Mesothelial cell of epicardium (in vitro differentiated cells): ENCODE measurements around the gene COX6B1. TPM values are rescaled to one million over a fixed set of nuclear protein-coding genes. Genes with fewer than 3 reads are reported as not detected.
"Not testable (repeated sequence)": the region's sequence is repeated elsewhere in the genome, so short reads cannot be mapped to it uniquely, and the experiment has no call there.

ENCODE experiments used
- DNase-seq, 2 experiments: peaks; one replicate each; pipeline ENCODE4 v3.0.0; 2021; ENCODE audit warnings: low spot score in 2 of 2; ENCODE audit not compliant: unreplicated experiment in 2 of 2
- H3K27ac Mint-ChIP-seq: 2 replicates; pipeline ENCODE4 v1.8.0; 2021; ENCODE audit warnings: mixed read lengths
- H3K27me3 Mint-ChIP-seq: 2 replicates; pipeline ENCODE4 v1.8.0; 2021; ENCODE audit warnings: low read depth, mixed read lengths
- H3K36me3 Mint-ChIP-seq: 2 replicates; pipeline ENCODE4 v1.8.0; 2021; ENCODE audit warnings: mixed read lengths
- H3K4me1 Mint-ChIP-seq: 2 replicates; pipeline ENCODE4 v1.8.0; 2021; ENCODE audit warnings: mixed read lengths
- H3K4me3 Mint-ChIP-seq: 2 replicates; pipeline ENCODE4 v1.8.0; 2021; ENCODE audit warnings: mild to moderate bottlenecking, moderate library complexity, mixed read lengths
- H3K9me3 Mint-ChIP-seq: 2 replicates; pipeline ENCODE4 v1.8.0; 2021; ENCODE audit warnings: mixed read lengths
- total RNA-seq: library from RNA; stranded (reverse); gene quantifications from 3 replicates; pipeline ENCODE4 v1.2.1, GENCODE V29; 2021
- TF ChIP-seq, protein P1 (sequence below): fragments of 200-600 bp; sonication (generic); IDR thresholded peaks from one replicate; pipeline ENCODE4 v1.5.0; 2021; ENCODE audit warnings: antibody characterized with exemption; ENCODE audit not compliant: unreplicated experiment

COX6B1 gene
- total RNA-seq, 1 donor from 2014 or later, result 284 TPM

DNA sequence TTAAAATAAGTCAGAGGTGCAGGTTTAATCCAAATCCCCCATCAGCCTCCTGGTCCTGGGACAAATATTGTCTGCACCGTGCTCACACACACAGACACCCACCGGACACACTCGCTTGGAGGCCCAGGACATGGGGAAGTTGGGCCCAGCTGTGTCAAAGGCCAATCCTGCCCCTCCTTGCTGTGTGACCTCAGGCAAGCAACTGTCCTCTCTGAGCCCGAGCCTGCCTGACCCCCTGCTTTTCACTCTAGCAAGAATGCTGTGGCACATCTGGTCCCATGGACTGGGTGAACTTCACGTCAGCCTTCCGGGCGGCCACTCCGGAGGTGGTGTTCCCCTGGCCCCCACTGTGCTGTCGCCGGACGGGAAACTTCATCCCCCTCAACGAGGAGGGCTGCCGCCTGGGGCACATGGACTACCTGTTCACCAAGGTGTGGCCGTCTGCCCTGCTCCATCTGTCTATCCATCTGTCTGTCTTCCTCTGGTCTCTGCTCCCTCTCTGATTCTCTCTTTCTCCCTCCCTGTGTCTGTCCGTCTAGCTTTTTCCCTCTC, 27.5 kb downstream of the COX6B1 start:
- Mint-ChIP-seq H3K27me3 (peaks cover 48% of the 10 kb centered on the region), H3K36me3 (no peaks in the 10 kb centered on the region)
- TF ChIP-seq, protein P1, sequence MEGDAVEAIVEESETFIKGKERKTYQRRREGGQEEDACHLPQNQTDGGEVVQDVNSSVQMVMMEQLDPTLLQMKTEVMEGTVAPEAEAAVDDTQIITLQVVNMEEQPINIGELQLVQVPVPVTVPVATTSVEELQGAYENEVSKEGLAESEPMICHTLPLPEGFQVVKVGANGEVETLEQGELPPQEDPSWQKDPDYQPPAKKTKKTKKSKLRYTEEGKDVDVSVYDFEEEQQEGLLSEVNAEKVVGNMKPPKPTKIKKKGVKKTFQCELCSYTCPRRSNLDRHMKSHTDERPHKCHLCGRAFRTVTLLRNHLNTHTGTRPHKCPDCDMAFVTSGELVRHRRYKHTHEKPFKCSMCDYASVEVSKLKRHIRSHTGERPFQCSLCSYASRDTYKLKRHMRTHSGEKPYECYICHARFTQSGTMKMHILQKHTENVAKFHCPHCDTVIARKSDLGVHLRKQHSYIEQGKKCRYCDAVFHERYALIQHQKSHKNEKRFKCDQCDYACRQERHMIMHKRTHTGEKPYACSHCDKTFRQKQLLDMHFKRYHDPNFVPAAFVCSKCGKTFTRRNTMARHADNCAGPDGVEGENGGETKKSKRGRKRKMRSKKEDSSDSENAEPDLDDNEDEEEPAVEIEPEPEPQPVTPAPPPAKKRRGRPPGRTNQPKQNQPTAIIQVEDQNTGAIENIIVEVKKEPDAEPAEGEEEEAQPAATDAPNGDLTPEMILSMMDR, result no peak

DNA sequence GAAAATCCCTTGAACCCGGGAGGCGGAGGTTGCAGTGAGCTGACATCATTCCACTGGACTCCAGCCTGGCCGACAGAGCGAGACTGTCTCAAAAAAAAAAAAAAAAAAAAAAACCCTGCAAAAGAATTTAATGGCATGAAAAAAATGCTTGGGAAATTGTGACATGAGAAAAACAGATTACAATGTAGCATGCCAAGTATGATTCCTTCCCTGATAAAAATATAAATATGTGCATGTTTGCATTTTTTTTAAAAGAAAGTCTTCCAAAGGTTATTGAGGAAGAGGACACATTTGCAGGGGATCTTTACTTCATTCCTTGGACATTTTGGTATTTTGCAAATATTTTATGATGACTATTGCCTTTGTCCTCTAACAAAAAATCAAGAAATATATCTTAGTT, 41.7 kb downstream of the COX6B1 start:
- H3K27me3 Mint-ChIP-seq, result no peaks in the 10 kb centered on the region
- no peak overlapping the region for H3K4me3 Mint-ChIP-seq
- no peaks in the 10 kb centered on the region for H3K36me3 Mint-ChIP-seq
- peaks cover 11% of the 10 kb centered on the region for H3K4me1 Mint-ChIP-seq
- no peak for DNase-seq
- TF ChIP-seq, protein P1, result no peak
- H3K27ac Mint-ChIP-seq, result no peak overlapping the region
- H3K9me3 Mint-ChIP-seq, result no peaks in the 10 kb centered on the region

More for the DNA sequence above, 27.5 kb downstream of the COX6B1 start:
- Mint-ChIP-seq H3K4me3 (no peak overlapping the region), H3K27ac (no peak overlapping the region), H3K9me3 (no peaks in the 10 kb centered on the region), H3K4me1 (peaks cover 3% of the 10 kb centered on the region)
- no peak for DNase-seq

DNA sequence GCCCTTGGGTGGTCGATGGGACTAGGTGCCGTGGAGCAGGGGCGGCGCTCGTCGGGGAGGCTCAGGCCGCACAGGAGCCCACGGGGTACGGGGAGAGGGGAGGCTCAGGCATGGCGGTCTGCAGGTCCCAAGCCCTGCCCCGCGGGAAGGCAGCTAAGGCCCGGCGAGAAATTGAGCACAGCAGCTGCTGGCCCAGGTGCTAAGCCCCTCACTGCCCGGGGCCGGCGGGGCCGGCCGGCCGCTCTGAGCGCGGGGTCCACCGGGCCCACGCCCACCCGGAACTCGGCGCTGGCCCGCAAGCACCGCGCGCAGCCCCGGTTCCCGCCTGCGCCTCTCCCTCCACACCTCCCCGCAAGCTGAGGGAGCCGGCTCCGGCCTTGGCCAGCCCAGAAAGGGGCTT, 43.0 kb downstream of the COX6B1 start:
- H3K27me3 Mint-ChIP-seq, DNase-seq, H3K36me3 Mint-ChIP-seq, H3K27ac Mint-ChIP-seq, H3K9me3 Mint-ChIP-seq, H3K4me3 Mint-ChIP-seq: not testable (repeated sequence)
- peaks cover 11% of the 10 kb centered on the region for H3K4me1 Mint-ChIP-seq

DNA sequence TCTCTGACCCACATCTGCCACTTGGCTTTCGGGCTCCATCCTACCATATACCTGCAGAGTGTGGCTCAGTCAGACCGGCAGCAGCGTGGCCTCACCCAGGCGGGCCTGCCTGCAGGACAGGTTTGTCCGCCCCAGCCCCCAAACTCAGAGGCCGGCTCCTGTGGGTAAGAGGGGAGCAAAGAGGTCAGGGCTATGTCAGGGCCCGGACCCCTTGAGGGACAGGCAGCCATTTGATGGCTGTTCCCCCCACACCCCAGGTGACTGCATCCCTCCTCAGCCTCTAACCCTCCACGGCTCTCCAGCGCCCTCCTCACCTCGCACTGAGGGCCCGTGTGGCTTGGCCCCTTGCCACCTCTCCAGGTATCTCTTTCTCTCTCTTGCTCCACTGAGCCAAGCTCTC, 43.9 kb downstream of the COX6B1 start:
- TF ChIP-seq, protein P1, result no peak
- Mint-ChIP-seq H3K27me3 (no peaks in the 10 kb centered on the region), H3K36me3 (no peaks in the 10 kb centered on the region), H3K4me1 (peaks cover 11% of the 10 kb centered on the region), H3K27ac (no peak overlapping the region), H3K9me3 (no peaks in the 10 kb centered on the region), H3K4me3 (no peak overlapping the region)
- no peak for DNase-seq

DNA sequence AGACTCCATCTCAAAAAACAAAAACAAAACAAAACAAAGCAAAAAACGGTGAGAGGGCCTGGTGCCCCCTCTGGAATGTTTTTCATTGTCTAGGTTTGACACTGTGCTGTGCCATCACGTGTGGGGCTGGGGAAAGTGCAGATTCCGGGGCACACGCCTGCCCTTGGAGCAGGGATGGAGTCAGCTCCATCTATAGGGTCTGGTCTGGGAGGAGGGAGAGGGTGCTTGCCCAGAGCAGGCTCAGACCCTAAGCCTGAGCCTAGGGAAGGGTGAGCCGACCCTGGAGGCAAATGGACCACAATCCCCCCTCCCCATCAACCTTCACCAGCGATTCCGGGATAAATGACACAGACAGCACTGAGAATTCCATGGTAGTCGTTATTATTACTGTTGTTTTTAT, 45.3 kb downstream of the COX6B1 start:
- no peak for DNase-seq
- TF ChIP-seq, protein P1, result no peak
- Mint-ChIP-seq H3K9me3 (no peaks in the 10 kb centered on the region), H3K27me3 (no peaks in the 10 kb centered on the region), H3K4me1 (peaks cover 11% of the 10 kb centered on the region), H3K36me3 (no peaks in the 10 kb centered on the region), H3K4me3 (no peak overlapping the region), H3K27ac (no peak overlapping the region)

DNA sequence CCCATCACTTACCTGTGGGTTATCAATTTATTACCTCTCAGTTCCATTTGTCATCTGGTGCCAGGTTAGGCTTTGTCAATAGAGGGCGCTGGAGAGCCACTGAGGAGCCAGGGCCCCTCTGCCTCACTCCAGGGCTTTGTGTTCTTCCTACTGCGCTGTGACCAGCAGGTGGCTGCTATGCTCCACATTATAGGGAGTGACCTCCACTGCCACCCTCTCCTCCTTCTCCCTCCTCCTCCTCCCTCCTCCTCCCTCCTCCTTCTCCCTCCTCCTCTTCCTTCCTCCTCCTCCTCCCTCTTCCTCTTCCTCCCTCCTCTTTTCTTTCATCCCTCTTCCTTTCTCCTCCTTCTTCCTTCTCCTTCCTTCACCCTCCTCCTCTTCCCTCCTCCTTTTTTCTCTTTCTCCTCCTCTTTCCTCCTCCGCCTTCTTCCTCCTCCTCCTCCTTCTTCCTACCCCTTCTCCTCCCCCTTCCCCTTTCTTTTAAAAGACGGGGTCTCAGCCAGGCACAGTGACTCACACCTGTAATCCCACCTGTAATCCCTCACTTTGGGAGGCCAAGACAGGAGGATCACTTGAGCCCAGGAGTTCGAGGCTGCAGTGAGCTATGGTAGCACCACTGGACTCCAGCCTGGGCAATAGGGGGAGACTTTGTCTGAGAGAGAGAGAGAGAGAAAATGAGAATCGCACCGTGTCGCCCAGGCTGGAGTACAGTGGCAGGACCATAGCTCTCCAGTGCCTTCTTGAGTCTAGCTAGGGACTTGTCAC, 45.9 kb downstream of the COX6B1 start:
- H3K9me3 Mint-ChIP-seq, result no peaks in the 10 kb centered on the region
- H3K4me3 Mint-ChIP-seq, result no peak overlapping the region
- no peaks in the 10 kb centered on the region for H3K27me3 Mint-ChIP-seq
- peak; percentile 64 to 86 for DNase-seq
- H3K27ac Mint-ChIP-seq, result no peak overlapping the region
- peaks cover 11% of the 10 kb centered on the region for H3K4me1 Mint-ChIP-seq
- TF ChIP-seq, protein P1, result peak; percentile 68
- H3K36me3 Mint-ChIP-seq, result no peaks in the 10 kb centered on the region
